HG03378 (cell line): ENCODE data around the gene CHRM5.
"Not testable (repeated sequence)": the region's sequence is repeated elsewhere in the genome, so short reads cannot be mapped to it uniquely, and the experiment has no call there.

Experiments used
- ATAC-seq: cut with Tn5 transposase; IDR thresholded peaks from one replicate; pipeline ENCODE4 v1.9.1; 2021; ENCODE audit warnings: mild to moderate bottlenecking, moderate library complexity; ENCODE audit not compliant: unreplicated experiment

Gene CHRM5

DNA sequence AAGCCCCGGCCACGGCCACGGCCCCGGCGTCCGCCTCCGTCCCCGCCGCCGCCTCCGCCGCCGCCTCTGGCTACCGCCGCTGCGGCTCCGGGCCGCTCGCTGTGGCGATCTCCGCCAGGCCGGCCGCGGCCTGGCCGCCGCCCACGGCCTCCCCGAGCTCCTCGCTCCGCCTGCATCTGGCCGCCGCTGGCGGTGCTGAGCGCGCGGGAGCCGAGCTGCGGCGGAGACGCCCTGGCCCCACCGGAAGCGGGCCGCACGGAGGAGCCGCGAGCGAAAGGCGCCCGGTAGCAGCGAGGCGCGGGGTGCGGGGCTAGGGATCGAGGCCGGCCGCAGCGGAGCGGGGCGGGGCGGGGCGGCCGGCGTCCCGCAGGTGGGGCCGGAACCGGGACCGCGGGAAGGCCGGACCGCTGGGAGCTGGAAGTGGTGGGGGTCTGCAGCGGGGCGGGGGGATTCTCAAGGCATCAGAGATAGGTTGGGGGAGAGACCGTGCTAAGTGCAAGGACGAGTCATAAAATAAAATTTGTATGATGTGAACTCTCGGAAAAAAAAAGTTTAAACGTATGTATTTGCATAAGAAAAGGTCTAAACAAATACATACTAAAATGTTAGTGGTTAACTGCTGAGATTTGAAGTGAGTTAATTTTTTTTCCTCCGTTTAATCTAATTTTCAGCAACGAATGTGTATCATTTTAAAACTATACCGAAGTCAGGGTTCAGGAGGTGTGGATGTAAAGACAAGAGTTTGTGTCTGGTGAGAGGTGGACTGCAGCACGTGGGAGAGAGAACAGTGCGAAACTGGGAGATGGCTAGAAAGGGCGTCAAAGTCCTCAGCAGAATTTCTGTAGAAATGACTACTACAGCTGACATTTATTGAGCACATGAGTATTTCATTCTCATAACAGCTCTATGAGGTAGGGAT, 70.8 kb downstream of the CHRM5 start, which contains the start of gene AVEN:
AVEN (minus strand) TSS at position 334 of the 919 bp plus-strand sequence; CDS start at position 176, 158 bp downstream.
- peak; percentile 42 for ATAC-seq

DNA sequence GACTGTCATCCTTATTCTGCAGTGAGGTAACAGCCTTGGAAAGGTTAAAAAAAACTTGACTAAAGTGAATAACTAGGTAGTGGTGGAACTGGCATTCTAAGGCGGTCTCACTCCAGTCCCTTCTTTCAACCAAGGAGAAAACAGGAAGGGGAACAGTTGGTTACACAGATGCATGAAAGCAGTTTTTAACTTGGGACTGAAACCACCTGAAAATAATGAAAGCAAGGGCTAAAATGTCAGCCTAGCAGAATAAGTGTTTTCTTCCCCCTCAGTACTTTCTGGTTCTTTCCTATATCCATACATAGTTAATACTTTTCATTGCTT, 71.5 kb downstream of the CHRM5 start:
- no peak for ATAC-seq

DNA sequence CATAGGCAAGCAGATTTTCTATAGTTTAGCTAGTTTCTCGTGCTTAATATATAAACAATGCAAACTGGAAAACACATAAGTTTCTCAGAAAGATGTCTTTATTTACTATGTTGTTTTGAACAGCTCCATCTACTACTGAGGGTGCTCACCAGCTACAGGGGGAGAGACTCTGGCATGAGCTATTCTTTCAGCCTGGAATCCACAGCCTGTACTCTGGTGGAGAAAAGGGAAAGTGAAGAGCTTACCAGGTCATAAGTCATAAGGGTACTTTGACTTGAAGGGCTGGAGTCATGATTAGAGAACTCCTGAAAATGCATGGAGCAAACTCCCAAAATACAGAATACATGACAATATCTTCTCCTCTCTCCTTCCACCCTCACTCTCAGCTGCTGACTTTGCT, 75.1 kb downstream of the CHRM5 start:
- ATAC-seq: no peak

DNA sequence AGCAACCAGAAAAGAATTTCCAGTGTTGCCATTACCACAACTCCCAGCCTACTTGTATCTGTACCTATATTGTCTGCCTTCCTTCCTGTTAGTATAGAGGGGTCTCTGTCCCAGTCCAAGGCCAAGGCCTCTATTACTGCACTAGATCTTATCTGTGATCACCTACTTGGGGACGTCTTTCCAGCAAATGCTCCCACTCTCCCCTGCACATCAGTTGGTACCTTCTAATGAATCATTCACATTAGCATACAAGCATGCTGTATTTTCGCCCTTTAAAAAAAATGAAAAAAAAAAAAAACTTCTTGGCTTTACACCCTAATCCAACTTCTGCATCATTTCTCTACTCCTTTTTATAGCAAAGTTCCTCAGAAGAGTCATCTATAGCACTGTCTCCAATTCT, 75.5 kb downstream of the CHRM5 start:
- no peak for ATAC-seq

DNA sequence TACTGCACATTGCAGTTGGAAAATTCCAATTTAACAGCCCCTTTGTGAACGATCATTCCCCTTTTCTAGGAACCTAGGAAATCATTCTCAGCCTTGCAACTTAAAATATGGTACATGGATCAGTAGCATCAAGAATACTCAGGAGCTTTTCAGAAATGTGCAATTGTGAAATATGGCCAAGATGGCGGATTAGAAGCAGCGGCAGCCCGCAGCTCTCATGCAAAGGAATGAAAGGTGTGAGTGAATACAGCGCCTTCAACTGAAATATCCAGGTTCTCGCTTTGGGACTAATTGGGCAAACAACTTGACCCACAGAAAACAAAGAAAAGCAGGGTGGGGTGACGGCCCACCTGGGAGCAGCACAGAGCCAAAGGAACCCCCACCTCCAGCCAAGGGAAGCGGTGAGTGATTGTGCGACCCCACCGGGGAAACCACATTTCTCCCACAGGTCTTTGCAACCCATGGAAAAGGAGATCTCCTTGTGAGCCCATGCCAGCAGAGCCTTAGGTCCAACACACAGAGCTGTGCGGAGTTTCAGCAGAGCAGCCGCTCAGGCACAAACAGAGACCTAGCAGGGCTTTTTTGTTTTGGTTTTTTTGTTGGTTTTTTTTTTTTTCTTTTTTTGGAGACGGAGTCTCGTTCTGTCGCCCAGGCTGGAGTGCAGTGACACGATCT, 78.3 kb downstream of the CHRM5 start:
- no peak for ATAC-seq

DNA sequence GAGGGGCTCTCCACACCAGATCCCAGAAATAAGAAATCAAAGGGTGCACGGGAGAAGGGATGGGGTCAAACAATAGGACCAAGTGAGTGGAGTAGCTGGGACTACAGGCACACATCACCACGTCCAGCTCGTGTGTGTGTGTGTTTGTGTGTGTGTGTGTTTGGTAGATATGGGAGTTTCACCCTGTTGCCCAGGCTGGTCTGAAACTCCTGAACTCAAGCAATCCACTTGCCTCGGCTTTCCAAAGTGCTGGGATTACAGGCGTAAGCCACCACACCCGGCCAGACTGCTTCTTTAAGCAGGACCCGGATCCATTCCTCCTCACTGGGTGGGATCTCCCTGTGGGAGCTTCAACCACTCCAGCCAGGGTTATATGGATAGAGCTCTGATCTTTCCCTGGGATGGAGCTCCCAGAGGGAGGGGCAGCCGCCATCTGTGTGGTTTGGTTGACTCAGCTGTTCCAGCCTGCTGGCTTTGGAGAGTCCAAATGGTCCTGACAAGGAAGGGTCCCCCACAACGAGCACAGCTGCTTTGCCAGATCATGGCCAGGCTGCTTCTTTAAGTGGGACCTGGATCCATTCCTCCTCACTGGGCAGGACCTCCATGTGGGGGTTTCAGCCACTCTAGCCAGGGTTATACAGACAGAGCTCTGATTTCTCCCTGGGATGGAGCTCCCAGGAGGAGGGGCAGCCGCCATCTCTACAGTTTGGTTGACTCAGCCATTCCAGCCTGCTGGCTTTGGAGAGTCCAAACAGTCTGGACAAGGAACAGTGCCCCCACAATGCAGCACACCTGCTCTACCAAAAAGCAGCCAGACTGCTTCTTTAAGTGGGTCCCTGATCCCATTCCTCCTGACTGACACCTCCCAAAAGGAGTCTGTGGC, 79.8 kb downstream of the CHRM5 start:
- no peak for ATAC-seq

DNA sequence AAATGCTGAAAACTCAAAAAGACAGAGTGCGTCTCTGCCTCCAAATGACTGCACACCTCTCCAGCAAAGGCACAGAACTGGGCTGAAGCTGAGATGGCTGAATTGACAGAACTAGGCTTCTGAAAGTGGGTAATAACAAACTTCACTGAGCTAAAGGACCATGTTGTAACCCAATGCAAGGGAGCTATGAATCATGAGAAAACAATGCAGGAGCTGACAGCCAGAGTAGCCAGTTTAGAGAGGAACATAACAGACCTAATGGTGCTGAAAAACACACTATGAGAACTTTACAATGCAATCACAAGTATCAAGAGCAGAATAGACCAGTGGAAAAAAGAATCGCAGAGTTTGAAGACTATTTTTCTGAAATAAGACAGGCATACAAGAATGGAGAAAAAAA, 80.8 kb downstream of the CHRM5 start:
- ATAC-seq: no peak

DNA sequence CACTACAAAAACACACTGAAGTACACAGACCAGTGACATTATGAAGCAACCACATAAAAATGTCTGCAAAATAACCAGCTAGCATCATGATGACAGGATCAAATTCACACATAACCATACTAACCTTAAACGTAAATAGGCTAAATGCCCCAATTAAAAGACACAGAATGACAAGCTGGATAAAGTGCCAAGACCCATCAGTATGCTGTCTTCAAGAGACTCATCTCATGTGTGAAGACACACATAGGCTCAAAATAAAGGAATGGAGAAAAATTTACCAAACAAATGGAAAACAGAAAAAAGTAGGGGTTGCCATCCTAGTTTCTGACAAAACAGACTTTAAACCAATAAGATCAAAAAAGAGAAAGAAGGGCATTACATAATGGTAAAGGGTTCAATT, 82.1 kb downstream of the CHRM5 start:
- ATAC-seq: not testable (repeated sequence)

DNA sequence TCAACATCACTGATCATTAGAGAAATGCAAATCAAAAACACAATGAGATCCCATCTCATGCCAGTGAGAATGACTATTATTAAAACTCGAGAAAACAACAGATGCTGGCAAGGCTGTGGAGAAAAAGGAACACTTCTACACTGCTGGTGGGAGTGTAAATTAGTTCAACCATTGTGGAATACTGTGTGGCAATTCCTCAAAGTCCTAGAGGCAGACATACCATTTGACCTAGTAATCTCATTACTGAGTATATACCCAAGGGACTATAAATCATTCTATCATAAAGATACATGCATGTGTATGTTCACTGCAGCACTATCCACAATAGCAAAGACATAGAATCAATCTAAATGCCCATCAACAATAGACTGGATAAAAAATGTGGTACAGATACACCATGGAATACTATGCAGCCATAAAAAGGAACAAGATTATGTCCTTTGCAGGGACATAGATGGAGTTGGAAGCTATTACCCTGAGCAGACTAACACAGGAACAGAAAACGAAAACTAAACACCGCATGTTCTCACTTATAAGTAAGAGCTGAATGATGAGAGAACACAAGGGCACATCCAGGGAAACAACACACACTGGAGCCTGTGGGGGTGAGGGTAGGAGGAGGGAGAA, 85.9 kb downstream of the CHRM5 start:
- ATAC-seq: no peak

DNA sequence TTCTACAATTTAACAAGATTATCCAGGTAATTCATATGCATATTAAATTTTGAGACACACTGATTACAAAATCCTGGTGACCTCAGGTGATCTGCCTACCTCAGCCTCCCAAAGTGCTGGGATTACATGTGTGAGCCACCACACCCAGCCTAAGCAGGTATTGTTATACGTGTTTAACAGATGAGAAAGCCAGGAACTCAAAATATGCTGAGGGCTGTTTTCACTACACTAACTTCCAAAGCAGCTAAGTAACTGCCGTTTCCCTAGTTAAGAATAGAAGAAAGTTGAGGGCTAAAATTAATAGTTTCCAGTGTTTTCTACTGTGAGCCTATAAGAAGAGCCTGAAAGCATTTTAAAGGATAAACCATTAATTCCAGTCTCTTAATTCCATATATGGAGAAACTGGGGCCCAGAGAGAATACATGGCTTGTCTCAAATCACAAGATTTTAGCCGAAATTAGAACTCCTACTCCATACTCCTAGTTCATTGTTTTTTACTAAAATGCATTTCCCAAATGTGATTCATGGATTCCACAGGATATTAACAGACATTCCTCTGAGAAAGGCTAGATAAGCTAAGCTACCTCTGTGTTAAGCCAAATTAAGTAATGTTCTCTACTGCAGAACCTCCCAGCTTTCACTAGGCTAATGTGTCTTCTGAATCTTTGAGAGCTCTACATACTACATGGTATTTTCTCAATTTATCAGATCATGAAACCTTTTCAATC, 87.7 kb downstream of the CHRM5 start:
- no peak for ATAC-seq

DNA sequence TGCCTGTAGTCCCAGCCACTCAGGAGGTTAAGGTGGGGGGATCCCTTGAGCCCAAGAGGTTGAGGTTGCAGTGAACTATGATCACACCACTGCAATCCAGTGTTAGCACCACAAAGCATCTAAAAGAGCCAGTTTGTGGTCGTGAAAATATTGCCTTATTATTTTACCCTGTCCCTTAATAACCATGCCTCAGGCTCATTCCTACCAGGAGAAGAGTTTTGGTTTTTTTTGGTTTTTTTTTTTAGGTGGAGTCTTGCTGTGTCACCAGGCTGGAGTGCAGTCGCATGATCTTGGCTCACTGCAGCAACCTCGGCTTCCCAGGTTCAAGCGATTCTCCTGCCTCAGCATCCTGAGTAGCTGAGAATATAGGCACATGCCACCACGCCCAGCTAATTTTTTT, 88.6 kb downstream of the CHRM5 start:
- ATAC-seq: no peak

DNA sequence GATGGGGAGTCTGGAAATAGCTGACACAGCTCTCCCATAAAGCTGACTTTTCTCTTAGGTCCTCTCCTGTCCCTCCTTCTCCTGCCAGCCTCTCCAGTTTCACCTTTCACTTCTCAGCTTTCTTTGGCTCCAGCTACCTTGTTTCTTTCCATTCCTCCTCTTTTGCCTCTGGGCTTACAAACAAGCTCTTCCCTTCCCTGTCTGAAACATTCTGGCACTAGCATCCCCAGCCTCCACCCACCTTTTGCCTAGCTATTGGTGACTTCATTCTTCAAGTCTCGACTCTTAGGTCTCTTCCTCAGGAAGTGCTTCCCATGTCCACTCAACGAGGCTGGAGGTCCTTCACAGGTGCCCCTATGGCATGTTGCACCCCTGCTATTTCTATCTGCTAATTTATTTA, 91.2 kb downstream of the CHRM5 start:
- ATAC-seq: no peak

DNA sequence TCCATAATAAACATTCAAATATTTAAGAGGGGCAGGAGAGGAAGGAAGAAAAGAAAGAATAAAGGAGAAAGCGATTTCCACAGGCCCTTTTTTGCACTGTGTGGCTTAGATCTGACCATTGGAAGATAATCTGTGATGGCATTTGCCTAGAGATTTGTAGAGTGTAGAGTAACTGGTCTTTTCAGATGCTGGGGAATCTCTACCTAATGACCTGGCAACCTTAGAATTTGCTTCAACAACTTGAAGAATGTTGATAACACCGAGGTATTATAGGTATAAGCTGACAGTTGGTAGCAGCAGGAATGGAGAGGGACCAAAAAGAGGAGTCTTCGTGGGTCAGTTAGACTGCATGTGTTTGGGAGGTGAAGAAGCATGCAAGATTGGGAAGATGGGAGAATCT, 91.6 kb downstream of the CHRM5 start:
- ATAC-seq: no peak

DNA sequence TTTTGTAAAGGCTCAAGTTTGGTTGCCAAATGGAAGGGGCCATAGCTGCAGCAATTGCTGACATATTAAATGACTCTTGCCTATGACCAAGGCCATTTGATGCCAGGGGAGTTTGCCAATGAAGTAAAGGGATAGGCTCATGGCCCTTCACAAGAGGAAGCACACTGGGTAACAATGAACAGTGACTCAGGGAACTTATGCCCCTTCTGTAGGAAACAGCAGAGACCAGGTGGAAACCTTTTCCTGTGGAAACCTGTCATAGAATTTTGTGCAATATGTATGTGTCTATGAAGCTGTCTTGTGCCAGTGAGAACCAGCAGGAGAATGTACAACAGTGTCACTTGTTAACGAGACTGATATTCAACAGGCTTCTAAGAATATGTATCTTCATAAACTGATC, 96.1 kb downstream of the CHRM5 start:
- ATAC-seq: no peak

DNA sequence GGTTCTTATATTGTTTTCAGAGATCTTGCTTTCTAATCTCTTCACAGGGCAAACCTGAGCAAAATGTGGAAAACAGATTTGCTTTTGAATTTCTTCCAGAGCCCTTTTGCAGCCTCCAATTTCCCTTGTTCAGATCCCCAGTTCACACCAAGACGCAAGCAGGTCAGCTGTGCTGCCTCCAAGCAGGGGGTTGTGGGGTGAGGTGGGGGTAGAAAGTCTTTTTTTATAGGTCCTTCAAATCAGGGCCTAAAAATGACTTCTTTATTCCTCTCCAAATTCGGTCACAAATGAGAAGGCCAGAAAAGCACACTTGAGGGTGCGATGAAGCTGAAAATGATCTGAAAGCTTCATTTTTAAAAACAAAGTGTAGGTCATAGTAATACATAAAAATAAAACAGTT, 97.0 kb downstream of the CHRM5 start:
- ATAC-seq: no peak

DNA sequence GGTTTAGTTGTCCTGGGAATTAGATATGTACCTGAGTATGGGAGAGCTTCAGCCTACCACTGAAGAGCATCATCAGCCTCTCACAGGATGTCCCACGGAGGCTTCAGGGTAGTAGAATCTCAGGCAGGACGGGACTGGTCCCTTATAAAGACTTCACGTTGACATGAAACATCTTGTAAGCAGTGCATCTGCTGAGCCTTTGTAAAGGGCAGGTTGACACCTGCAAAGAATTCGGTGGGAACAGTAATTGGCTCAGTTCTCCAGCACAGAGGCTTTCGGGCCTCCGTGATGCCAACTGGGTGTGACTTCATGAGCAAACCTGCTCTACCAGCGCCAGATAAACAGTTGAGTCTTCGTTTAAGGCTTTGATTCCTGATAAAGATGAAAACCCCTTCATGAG, 97.6 kb downstream of the CHRM5 start:
- no peak for ATAC-seq

DNA sequence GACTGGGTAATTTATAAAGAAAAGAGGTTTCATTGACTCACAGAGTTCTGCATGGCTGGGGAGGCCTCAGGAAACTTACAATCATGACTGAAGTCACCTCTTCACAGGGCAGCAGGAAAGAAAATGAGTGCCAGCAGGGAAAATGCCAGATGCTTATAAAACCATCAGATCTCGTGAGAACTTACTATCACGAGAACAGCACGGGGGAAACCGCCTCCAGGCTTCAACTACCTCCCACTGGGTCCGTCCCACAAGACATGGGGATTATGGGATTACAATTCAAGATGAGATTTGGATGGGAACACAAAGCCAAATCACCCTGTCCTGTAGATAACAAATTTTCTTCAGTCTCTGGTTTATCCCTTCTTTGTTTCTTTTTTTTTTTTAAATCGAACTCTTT, 101.7 kb downstream of the CHRM5 start:
- ATAC-seq: no peak

DNA sequence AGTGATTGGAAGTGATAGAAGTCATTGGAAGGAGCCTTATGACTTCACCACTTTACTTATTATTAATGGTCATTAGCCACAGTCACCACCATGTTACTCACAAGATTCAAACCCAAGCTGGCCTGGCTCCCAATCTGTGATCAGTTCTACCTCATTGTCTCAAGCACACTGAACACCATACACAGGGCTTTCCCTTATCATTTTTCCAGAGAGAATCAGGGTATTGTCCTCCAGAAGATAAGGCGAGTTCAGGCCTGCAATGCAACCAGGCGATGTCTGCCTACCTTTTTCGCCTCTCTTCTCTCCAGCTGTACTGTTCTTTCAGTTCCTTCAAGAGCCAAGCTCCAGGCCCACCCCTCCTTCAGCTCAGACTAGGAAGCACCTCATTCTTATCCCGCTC, 108.5 kb downstream of the CHRM5 start:
- ATAC-seq: no peak

DNA sequence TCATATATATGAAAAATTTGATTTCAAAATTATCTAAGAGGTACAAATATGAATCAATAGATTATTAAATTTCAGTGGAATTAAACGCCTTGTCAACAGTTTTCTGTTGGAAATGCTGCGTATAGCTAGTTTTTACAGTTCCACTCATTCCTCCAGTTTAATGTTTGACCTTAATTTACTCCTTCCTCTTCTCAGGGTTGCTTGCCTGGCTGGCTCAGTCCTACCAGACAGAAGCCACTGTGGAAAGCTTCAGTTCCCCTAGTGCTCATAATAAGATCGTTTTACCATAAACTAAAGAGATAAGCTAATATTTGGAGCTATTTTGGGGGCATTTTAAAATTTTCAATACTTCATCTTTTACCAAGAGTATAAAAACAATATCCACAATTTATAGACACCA, 110.6 kb downstream of the CHRM5 start:
- ATAC-seq: no peak

DNA sequence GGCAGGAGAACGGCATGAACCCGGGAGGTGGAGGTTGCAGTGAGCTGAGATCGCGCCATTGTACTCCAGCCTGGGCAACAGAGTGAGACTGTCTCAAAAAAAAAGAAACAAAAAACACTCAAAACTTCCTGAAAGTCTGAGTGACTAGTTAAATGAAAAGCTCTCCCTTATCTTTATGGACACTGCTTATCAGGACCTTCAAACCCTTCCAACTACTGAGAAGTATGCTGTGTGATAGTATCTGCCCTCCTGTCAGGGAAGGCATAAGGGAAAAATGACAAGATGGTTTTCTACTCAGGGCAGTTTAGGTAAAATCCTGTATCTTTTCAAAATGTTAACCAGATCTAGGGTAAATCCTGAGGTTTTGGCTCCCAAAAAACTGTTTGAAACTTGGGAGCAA, 111.6 kb downstream of the CHRM5 start:
- no peak for ATAC-seq
